NCI-H2227 (cell line): ENCODE results near the gene PRKCE.

Source experiments
- DNase-seq: peaks from one replicate; lab custom pipeline; 2025; ENCODE audit not compliant: unreplicated experiment; lab: John Stamatoyannopoulos, UW

PRKCE gene

GRCh38 chr2:46173636-46174250 is 522.3 kb downstream of the PRKCE start:
- no peak for DNase-seq

- DNase-seq, result no peak
Measured at GRCh38 chr2:46174345-46175170, 523.1 kb downstream of the PRKCE start.

DNA sequence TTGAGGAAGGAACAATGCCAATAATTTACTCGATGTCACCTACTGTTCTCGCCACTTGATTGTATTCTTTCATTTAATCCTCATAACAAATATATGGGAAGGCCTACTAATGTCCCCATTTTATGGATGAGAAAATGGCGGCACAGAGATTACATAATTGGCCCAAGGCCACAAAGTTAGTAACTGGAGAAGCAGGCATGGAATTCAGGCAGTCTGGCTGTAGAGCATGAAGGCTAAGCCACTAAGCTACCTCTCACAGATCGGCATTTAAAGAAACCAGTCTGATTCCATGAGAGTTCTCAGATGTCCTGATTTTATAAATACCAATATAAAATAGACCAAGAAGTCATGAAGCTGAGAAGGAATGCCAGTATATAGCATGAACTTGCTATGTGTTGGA is 523.9 kb downstream of the PRKCE start:
- no peak for DNase-seq

- DNase-seq, result no peak
Measured at GRCh38 chr2:46177461-46178089, 526.1 kb downstream of the PRKCE start.

GRCh38 chr2:46179037-46179621 is 527.7 kb downstream of the PRKCE start:
- DNase-seq, result no peak

GRCh38 chr2:46180189-46180588 is 528.7 kb downstream of the PRKCE start:
- no peak for DNase-seq

- no peak for DNase-seq
Measured at GRCh38 chr2:46181306-46181705, 529.8 kb downstream of the PRKCE start.

DNA sequence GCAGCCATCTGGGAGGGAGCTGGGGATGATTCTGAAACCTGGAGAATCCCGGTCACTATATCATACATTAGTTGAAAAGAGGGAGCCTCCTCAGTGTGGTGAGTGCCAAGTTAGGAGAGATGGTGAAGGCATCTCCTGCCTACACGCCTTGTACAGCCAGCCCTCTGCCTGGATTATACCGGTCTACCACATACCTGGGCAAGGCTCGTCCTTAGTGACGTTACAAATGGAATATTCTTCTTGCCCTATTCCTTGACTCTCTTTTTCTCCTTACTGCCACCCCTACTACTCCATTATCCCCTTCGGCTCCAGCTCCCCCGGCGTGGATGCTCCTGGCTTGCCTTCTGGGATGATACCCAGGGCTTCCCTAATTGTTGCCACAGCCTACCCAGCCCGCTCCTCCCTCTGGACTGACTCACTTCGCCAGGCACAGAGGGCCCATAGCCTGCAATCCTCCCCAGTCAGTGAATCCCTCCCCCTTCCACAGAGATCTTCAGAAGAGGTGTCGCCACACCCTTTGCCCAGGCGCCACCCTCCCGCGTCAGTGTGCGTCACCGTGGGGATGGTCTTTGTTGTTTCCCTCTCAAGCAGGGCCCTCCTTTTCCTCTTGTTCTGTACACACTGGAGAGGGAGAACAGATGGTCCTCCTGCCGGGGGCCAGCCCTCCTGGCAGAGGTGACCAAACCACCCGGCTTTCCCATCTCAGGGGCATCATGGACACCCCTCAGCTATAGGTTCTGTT is 530.5 kb downstream of the PRKCE start:
- no peak for DNase-seq

DNA sequence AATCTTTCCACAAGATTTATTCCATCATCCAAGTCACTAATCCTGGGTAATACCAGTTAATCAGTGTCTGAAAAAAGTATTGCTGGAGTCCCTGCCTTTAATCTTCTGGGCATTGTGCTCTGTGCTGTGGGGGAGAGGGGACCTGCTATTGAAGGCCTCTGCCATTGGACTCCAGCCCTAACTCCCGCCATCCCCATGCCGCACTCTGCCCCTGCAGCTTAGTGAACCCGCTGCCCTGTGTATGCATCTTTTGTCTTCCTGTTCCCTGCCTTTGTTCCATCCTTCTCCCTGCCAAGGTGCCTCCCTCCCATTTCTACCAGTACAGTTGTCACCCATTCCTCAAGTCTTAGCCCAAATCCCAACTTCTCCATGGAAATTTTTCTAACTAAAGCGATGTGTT is 532.0 kb downstream of the PRKCE start:
- DNase-seq, result no peak

GRCh38 chr2:46184794-46185583 is 533.5 kb downstream of the PRKCE start:
- DNase-seq, result no peak

- DNase-seq, result no peak
Measured at GRCh38 chr2:46187112-46187618, 535.7 kb downstream of the PRKCE start.

- no peak for DNase-seq
Measured at GRCh38 chr2:46188041-46188716, 536.7 kb downstream of the PRKCE start.

- no peak for DNase-seq
Measured at GRCh38 chr2:46193356-46193755, 541.9 kb downstream of the PRKCE start.

- no peak for DNase-seq
Measured at GRCh38 chr2:46193855-46194254, 542.4 kb downstream of the PRKCE start.

DNA sequence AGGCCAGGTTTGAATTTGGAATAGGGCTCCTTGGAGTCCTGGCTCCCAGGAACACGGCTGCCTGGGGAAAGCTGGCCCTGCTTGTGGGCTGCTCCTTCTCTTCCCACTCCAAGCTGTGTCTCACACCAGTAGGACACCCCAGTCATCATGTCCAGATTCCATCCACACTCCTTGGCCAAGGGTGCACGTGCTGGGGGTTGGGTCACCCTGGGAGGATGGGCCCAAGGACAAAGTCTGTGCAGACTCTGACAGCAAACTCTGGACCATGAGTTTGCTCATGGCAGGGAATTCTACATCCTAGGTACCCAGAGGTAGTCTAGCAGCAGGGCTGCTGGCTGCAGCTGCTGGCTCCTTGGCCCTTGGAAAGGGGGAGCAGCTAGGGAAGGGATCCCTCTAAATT is 543.4 kb downstream of the PRKCE start:
- DNase-seq, result no peak

- DNase-seq, result no peak
Measured at GRCh38 chr2:46195819-46196218, 544.3 kb downstream of the PRKCE start.

DNA sequence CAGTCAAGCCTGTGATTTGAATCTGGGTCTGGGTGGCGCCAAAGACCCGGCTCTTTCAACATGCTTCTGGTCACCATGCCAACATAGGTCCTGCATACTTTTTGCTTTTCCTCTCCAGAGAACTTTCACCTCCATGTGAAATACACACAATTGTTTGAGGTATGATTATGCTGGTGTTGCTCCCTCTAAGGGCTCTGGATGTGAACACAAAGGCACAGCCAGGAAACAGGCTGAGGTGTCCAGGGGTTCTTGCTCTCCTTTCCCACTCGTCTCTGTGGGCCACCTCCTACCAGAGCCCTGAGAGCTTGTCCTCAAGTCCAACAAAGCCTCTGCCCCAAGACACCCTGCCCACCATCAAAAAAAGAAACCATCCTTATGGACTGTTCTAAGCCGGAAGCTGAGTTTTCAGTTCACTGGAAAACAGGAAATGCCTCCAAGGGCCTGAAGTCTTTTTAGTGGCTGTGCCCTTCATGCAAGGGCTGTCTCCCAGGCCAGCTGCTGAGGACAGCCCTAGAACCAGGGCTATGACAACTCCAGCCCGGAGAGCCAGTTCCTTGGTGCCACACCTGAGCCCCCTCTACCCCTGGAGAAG is 545.5 kb downstream of the PRKCE start:
- no peak for DNase-seq

- DNase-seq, result no peak
Measured at GRCh38 chr2:46197672-46198071, 546.2 kb downstream of the PRKCE start.
